Fibroblast of villous mesenchyme (primary cell): ENCODE data around the gene FGL2. TPM values are rescaled to one million over a fixed set of nuclear protein-coding genes. Genes with fewer than 3 reads are reported as not detected.

ENCODE experiments used
- total RNA-seq: library from RNA; depleted of rRNA; stranded (reverse); fragments of >200 nt; gene quantifications from 2 replicates; pipeline ENCODE4 v1.2.3, GENCODE V29; 2012

FGL2 gene
- total RNA-seq, 1 donor, result 0.86 TPM

Other genes starting within 250 kb of the FGL2 start
- not detected in 2 replicates for gene SPDYE17, start 167.5 kb downstream of the FGL2 start, total RNA-seq
- gene SPDYE18, start 137.3 kb downstream of the FGL2 start, total RNA-seq, result not detected in 2 replicates
- gene CCDC146, start 77.2 kb downstream of the FGL2 start, total RNA-seq, result 1.3 and 1.7 TPM in 2 replicates
- gene GSAP, start 216.5 kb upstream of the FGL2 start, total RNA-seq, result 8.7 and 13.8 TPM in 2 replicates